HG03108 (cell line): ENCODE results near the gene PIAS1.

ENCODE experiments used
- ATAC-seq: cut with Tn5 transposase; IDR thresholded peaks from one replicate; pipeline ENCODE4 v1.9.1; 2021; ENCODE audit warnings: moderate library complexity; ENCODE audit not compliant: unreplicated experiment

The PIAS1 gene

GRCh38 chr15:68173119-68173518, 119.0 kb downstream of the PIAS1 start:
- ATAC-seq: no peak

DNA sequence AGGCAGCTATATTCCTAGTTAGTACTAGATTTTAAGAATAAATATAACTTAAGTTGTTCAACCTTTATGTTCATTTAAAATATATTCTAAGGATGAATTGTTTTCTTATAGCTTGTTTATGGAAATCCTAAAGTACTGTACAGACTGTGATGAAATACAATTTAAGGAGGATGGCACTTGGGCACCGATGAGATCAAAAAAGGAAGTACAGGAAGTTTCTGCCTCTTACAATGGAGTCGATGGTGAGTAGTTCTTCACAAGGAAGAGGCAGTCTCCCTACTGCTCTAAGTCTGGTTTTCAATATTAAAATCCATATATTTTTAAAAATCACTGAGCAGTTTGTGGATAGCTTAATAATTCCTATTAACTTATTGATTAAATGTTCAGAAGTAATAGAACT, 121.4 kb downstream of the PIAS1 start:
- no peak for ATAC-seq

- ATAC-seq: no peak
Measured at GRCh38 chr15:68176601-68177000, 122.5 kb downstream of the PIAS1 start.

GRCh38 chr15:68177742-68178141, 123.6 kb downstream of the PIAS1 start:
- no peak for ATAC-seq

DNA sequence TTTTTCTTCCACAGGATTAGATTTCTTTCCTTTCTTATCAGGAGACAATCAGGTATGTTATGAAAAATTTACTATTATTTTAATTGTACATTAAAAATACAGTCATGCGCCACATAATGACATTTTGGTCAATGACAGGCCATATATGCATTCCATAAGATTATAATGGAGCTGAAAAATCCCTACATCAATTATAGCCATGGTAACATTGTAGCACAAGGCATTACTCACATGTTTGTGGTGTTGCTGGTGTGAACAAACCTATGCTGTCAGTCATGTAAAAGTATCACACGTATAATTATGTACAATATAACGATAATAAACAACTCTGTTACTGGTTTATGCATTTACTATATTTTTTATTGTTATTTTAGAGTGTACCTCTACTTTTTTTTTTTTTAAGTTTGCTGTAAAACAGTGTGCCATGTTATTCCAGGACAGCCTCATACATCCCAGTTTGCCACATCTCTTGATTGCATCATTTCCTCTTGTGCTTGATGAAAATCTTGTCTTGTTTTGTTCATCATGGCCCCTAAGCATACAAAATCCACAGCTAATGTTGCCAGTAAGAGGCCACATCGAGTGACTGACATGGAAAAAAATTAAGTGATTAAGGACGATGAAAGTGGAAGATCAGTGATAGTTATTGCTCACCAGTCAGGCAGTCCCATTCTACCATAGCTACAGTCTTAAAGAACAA, 129.7 kb downstream of the PIAS1 start:
- ATAC-seq: no peak

DNA sequence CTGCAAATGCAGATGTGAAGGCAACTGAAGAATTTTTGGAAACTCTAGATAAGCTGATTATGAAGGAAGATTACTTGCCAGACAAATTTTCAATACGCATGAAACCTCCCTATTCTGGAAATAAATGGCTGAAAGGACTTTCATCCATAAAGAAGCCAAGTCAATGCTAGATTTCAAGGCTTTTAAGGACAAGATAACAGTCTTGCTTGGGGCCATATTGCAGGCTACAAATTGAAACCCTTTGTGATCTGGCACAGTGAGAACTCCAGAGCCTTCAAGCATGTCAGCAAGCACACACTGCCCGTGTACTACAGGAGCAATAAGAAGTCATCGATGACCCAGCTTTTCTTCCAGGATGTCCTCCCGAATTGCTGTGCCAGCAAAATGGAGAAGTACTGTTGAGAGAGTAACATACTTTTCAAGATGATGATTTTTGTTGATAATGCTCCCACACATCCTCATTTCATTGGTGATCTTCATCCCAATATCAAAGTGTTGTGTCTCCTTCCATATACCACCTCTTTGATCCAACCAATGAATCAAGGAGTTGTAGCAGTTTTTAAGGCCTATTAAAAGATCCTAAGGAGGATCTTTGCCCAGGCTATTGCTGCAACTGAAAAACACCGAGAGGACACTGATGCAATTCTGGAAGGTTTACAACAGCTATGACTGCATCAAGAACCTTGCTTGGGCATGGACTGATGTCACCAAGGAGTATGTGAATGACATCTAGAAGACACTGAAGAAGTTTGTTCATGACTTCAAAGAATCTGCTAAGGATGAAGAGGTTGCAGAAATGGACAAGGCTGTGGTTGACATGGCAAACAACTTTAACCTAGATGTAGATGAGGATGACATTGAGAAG, 130.7 kb downstream of the PIAS1 start:
- no peak for ATAC-seq

- no peak for ATAC-seq
Measured at GRCh38 chr15:68186671-68187397, 132.7 kb downstream of the PIAS1 start.

DNA sequence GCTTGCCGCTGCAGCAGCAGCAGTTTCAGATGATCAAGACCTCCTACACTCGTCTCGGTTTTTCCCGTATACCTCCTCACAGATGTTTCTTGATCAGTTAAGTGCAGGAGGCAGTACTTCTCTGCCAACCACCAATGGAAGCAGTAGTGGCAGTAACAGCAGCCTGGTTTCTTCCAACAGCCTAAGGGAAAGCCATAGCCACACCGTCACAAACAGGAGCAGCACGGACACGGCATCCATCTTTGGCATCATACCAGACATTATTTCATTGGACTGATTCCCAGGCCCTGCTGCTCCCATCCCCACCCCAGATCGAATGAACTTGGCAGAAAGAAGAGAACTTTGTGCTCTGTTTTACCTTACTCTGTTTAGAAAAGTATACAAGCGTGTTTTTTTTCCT, 133.4 kb downstream of the PIAS1 start:
- no peak for ATAC-seq

GRCh38 chr15:68188647-68189046, 134.5 kb downstream of the PIAS1 start:
- ATAC-seq: no peak

DNA sequence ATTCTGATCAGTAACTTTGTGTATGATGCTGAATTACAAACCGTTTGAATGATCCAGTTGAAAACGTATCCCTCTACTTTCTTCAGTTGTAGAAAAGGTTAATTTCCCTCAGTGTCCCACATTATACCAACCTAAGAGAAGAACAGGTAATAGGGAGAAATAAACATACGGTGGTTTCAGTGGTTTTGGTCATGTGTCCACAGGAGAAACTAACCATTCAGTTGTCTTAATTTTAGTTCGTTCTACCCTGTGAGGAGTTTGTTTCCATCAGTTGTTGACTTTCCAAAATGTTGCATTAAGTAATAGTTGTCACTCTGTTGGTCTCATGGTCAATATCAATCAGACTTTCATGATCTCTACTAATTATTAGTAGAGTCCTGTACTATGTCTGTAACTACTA, 135.9 kb downstream of the PIAS1 start:
- ATAC-seq: no peak

DNA sequence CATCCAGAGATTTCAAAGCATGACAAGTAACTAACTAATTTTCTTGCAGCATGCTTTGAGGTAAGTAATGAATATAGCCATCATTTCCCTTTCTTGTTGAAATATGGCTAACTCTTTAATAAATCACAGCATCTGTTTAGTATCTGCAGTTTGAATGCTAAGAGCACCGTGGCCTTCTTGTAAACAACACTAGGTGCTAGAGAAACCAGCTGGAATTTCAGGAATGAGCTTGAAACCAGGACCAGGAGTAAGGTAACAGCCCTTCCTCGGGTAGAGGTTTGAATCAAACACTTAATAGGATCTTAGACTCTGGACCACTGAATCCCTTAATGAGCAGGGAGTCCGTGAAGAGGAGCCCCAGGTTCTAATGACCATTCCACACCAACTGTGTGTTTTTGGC, 137.4 kb downstream of the PIAS1 start:
- ATAC-seq: no peak

GRCh38 chr15:68192117-68192516, 138.0 kb downstream of the PIAS1 start:
- ATAC-seq: no peak

DNA sequence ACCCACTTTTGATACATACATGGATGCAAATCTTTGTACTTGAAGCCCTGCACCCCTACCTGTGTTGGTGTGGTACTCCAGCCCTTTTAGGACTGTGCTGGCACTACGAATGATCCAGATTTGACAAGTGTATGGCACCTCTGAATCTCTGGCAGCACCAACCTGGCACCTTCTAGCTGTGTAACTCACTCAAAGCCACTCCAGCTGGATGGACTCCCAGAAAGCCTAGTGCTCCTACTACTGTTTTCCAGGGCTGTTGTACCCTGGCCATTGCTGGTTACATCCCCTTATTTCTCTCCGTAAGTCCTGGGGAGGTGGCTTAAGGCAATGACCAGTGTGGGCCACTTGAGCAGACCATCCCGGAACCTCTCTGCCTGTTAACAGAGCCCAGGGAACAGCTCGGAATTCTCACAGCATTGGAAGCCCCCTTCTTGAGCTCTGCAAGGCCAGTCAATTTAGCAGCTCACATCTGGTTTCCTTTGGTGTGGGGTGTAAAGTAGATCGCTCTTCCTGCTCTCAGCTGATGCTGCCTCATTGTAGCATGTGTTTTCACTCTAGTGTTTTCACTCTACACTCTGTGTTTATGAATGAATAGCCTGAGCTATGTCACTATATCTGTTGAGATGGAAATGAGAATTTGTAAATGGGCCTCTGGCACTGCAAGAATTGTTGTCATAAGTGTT, 138.8 kb downstream of the PIAS1 start:
- no peak for ATAC-seq

GRCh38 chr15:68195336-68196112, 141.4 kb downstream of the PIAS1 start:
- ATAC-seq: no peak

- no peak for ATAC-seq
Measured at GRCh38 chr15:68196445-68197169, 142.5 kb downstream of the PIAS1 start.

- no peak for ATAC-seq
Measured at GRCh38 chr15:68197170-68197492, 143.0 kb downstream of the PIAS1 start.

DNA sequence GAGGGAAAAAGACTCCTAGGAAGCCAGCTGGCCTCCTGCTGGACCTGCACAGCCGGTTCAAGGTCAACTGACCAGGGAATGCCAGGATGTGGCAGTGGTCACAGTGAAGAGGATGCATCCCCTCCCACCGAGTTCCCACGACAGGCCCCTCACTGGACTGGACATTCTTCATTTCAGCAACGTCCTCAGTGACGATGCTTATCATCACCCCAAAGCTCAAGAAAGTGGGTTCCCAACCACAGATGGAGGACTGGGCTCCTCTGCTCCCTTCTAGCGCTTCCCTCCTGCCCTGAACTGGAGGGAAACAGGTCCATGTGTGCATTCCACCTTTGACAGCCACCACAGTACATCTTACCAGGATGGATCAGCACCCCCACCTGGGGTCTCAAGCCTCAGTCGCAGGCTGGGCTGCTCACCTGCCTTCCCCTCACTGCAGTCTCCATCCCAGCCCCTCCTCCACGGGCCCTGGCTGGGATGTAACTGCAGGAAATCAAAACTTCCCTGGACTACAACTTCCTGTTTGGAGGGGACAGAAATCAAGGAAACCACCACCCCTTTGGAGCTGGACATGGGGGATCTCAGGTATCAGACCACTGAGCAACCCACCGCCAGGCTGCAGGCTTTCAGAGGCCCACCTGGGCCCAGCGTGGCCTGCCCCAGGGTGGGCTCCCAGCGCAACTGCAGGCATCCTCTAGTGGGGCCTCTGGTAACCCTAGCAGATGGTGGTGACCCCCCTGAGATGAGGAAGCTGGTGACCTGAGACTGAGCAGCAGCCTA, 143.7 kb downstream of the PIAS1 start:
- no peak for ATAC-seq

GRCh38 chr15:68199340-68199739, 145.2 kb downstream of the PIAS1 start:
- ATAC-seq: no peak
